ENCODE results near the gene GPR55.

GPR55 gene

GRCh38 chr2:230879891-230880290 lies 45.2 kb downstream of the GPR55 start:
- no peak for DNase-seq (ENCODE audit: low spot score)

- no peak for DNase-seq (ENCODE audit: low spot score)
Observed at GRCh38 chr2:230879271-230879882, 45.7 kb downstream of the GPR55 start.

- no peak for DNase-seq (ENCODE audit: low spot score)
Observed at GRCh38 chr2:230878599-230879188, 46.3 kb downstream of the GPR55 start.

GRCh38 chr2:230877759-230878598 lies 47.1 kb downstream of the GPR55 start:
- DNase-seq (ENCODE audit: low spot score), result no peak

GRCh38 chr2:230877116-230877758 lies 47.8 kb downstream of the GPR55 start:
- no peak for DNase-seq (ENCODE audit: low spot score)

- no peak for DNase-seq (ENCODE audit: low spot score)
Observed at GRCh38 chr2:230875347-230876315, 49.4 kb downstream of the GPR55 start.

- DNase-seq (ENCODE audit: low spot score), result no peak
Observed at GRCh38 chr2:230874876-230875275, 50.2 kb downstream of the GPR55 start.

- no peak for DNase-seq (ENCODE audit: low spot score)
Observed at GRCh38 chr2:230874456-230874855, 50.6 kb downstream of the GPR55 start.

GRCh38 chr2:230873661-230874401 lies 51.2 kb downstream of the GPR55 start:
- no peak for DNase-seq (ENCODE audit: low spot score)

GRCh38 chr2:230872968-230873660 lies 51.9 kb downstream of the GPR55 start:
- no peak for DNase-seq (ENCODE audit: low spot score)

GRCh38 chr2:230872151-230872967 lies 52.7 kb downstream of the GPR55 start:
- no peak for DNase-seq (ENCODE audit: low spot score)

- no peak for DNase-seq (ENCODE audit: low spot score)
Observed at GRCh38 chr2:230871361-230872150, 53.5 kb downstream of the GPR55 start.

GRCh38 chr2:230870544-230871360 lies 54.3 kb downstream of the GPR55 start:
- peak; percentile 49 for DNase-seq (ENCODE audit: low spot score)

GRCh38 chr2:230869914-230870543 lies 55.0 kb downstream of the GPR55 start:
- no peak for DNase-seq (ENCODE audit: low spot score)

GRCh38 chr2:230868947-230869913 lies 55.8 kb downstream of the GPR55 start:
- DNase-seq (ENCODE audit: low spot score), result no peak

All from pons (tissue), 1 donor.